ENCODE measurements around the gene INPP4A.

GRCh38 chr2:98522854-98523253, 78.2 kb downstream of the INPP4A start:
- TF ChIP-seq, protein P1, sequence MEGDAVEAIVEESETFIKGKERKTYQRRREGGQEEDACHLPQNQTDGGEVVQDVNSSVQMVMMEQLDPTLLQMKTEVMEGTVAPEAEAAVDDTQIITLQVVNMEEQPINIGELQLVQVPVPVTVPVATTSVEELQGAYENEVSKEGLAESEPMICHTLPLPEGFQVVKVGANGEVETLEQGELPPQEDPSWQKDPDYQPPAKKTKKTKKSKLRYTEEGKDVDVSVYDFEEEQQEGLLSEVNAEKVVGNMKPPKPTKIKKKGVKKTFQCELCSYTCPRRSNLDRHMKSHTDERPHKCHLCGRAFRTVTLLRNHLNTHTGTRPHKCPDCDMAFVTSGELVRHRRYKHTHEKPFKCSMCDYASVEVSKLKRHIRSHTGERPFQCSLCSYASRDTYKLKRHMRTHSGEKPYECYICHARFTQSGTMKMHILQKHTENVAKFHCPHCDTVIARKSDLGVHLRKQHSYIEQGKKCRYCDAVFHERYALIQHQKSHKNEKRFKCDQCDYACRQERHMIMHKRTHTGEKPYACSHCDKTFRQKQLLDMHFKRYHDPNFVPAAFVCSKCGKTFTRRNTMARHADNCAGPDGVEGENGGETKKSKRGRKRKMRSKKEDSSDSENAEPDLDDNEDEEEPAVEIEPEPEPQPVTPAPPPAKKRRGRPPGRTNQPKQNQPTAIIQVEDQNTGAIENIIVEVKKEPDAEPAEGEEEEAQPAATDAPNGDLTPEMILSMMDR (IDR thresholded peaks at IDR 0.05): no peak
- TF ChIP-seq POLR2AphosphoS5 (IDR thresholded peaks at IDR 0.05) (no peak), POLR2A (IDR thresholded peaks at IDR 0.05) (no peak)
